Activated CD8-positive, alpha-beta T cell treated with anti-CD3 and anti-CD28 coated beads for 36 hours (primary cell): Measurements from ENCODE around the gene MYBL2. TPM values are rescaled to one million over a fixed set of nuclear protein-coding genes. Genes with fewer than 3 reads are reported as not detected.

Experiments
- ATAC-seq: fragments of 200-7000 bp; cut with Tn5 transposase; one replicate; pipeline ENCODE4 v1.10.0; 2021; ENCODE audit warnings: mild to moderate bottlenecking, moderate library complexity
- CTCF ChIA-PET: fragments of 350-600 bp; sonication (Branson Sonifier 250); formaldehyde crosslinking; loops from one replicate; lab custom pipeline; 2021; ENCODE audit warnings: antibody characterized with exemption; lab: Charles Lee
- POLR2A ChIA-PET: fragments of 350-600 bp; sonication (Branson Sonifier 250); formaldehyde crosslinking; loops from one replicate; lab custom pipeline; 2021; ENCODE audit warnings: antibody characterized with exemption; lab: Charles Lee
- DNase-seq: peaks from one replicate; pipeline ENCODE4 v3.0.0-alpha.2; 2020
- H3K27ac Mint-ChIP-seq: one replicate; pipeline ENCODE4 v1.8.0; 2021; ENCODE audit warnings: mild to moderate bottlenecking, mixed read lengths
- H3K27me3 Mint-ChIP-seq: one replicate; pipeline ENCODE4 v1.8.0; 2021; ENCODE audit warnings: mixed read lengths
- H3K36me3 Mint-ChIP-seq: one replicate; pipeline ENCODE4 v1.8.0; 2021; ENCODE audit warnings: low read depth, mixed read lengths
- H3K4me1 Mint-ChIP-seq: one replicate; pipeline ENCODE4 v1.8.0; 2021; ENCODE audit warnings: low read depth, mixed read lengths
- H3K4me3 Mint-ChIP-seq: one replicate; pipeline ENCODE4 v1.8.0; 2021; ENCODE audit warnings: mild to moderate bottlenecking, moderate library complexity, mixed read lengths
- H3K9me3 Mint-ChIP-seq: one replicate; pipeline ENCODE4 v1.8.0; 2021; ENCODE audit warnings: mixed read lengths
- intact Hi-C: fragments of 100-400 bp; cut with micrococcal nuclease; formaldehyde crosslinking; loops from one replicate; pipeline ENCODE4 v1.10.0; 2022
- total RNA-seq, 2 experiments: library from RNA; stranded (reverse); gene quantifications; one replicate each; pipeline ENCODE4 v1.2.3, GENCODE V29; 2021
- TF ChIP-seq, protein P1 (sequence below): fragments of 200-600 bp; IDR thresholded peaks from one replicate; pipeline ENCODE4 v1.8.0; 2022; ENCODE audit warnings: antibody characterized with exemption, mild to moderate bottlenecking

Gene MYBL2
- total RNA-seq, 2 experiments from 2014 or later, result 93.6 to 96.4 TPM

DNA sequence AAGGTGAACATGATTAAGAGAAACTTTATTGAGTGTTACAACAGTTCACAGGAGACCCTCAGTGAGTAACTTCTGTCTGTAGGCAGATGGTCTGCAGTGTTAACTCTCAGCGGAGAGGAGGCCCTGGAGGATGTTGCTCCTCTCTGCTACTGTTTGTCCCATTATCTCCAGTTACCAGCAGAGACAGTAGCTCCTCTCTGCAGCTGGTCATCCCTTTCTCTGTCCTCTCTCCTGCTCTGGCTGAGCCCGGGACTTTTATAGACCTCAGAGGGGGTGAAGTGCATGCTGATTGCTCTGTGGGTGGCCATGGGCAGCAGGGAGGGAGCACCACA is 54.1 kb downstream of the MYBL2 start:
- intact Hi-C loops, result no loop called here
- TF ChIP-seq, protein P1, sequence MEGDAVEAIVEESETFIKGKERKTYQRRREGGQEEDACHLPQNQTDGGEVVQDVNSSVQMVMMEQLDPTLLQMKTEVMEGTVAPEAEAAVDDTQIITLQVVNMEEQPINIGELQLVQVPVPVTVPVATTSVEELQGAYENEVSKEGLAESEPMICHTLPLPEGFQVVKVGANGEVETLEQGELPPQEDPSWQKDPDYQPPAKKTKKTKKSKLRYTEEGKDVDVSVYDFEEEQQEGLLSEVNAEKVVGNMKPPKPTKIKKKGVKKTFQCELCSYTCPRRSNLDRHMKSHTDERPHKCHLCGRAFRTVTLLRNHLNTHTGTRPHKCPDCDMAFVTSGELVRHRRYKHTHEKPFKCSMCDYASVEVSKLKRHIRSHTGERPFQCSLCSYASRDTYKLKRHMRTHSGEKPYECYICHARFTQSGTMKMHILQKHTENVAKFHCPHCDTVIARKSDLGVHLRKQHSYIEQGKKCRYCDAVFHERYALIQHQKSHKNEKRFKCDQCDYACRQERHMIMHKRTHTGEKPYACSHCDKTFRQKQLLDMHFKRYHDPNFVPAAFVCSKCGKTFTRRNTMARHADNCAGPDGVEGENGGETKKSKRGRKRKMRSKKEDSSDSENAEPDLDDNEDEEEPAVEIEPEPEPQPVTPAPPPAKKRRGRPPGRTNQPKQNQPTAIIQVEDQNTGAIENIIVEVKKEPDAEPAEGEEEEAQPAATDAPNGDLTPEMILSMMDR, result no peak
- Mint-ChIP-seq H3K9me3 (no peaks in the 10 kb centered on the region), H3K27ac (no peak overlapping the region), H3K27me3 (no peaks in the 10 kb centered on the region), H3K36me3 (peaks cover 12% of the 10 kb centered on the region), H3K4me1 (peaks cover 41% of the 10 kb centered on the region), H3K4me3 (no peak overlapping the region)
- ChIA-PET CTCF (interaction anchor here (1.9 kb wide), 1 partner anchor 29 kb away, joined by 5 read pairs; no protein-coding TSS in a partner anchor), POLR2A (no interaction called here)
- DNase-seq (no peak), ATAC-seq (no peak)

DNA sequence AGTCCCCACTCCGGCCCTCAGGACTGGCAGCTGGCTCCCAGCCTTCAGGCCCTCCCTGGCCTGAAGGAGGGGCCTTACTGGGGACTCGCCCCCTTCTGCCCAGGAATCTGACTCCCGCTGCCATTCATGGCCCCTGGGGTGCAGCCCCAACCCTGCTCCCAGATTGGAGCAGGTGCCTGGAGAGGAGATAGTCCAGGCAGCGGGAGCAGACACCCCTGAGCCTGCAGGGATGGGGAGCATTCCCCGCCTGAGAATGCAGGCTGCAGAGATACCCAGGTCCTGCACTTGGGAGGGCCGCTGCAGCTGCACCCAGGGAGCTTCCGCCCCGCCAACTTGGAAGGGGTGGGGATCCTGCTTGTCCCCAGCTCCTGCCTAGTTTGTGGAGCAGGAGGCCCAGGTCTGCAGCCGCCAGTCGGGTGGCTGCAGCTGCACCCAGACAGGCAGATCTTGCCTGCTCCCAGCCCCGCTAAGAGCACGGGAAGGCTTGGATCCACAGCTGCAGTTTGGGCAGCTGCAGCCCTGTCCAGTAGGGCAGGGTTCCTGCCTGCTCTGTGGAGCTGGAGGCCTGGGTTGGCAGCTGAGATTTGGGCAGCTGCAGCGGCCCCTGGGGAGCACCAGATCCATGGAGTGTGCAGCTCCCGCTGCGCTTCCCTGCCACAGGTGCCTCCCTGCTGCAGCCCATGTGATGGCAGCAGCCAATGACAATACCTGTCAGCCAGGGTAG is 54.7 kb downstream of the MYBL2 start:
- DNase-seq (no peak), ATAC-seq (peak; percentile 66)
- ChIA-PET POLR2A (no interaction called here), CTCF (interaction anchor here (0.7 to 1.9 kb wide), 3 partner anchors 28 to 92 kb away, joined by 3 to 5 read pairs (median 3); no protein-coding TSS in a partner anchor)
- intact Hi-C loops, result no loop called here
- Mint-ChIP-seq H3K9me3 (no peaks in the 10 kb centered on the region), H3K4me1 (peaks cover 41% of the 10 kb centered on the region), H3K27ac (peak overlapping the region; percentile 31), H3K36me3 (peaks cover 8% of the 10 kb centered on the region), H3K4me3 (peak overlapping the region; percentile 60), H3K27me3 (no peaks in the 10 kb centered on the region)
- TF ChIP-seq, protein P1, result no peak

DNA sequence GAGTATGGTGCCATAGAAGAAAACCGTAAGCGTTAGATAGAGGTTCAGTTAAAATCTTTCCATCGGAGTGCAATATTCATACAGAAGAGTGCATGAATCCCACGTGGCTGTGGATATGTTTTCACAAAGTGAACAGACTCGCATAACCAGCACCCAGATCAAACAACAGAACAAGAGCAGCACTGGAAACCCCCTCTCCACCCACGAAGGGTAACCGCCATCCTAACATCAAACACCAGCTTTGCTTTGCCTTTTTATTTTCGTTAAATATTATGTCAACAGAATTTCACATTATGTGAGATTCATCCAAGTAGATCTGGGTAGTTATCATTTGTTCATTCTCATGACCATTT is 55.2 kb downstream of the MYBL2 start:
- TF ChIP-seq, protein P1, result no peak
- Mint-ChIP-seq H3K4me1 (peaks cover 38% of the 10 kb centered on the region), H3K27me3 (no peaks in the 10 kb centered on the region), H3K9me3 (no peaks in the 10 kb centered on the region), H3K36me3 (peaks cover 8% of the 10 kb centered on the region), H3K4me3 (peak overlapping the region; percentile 60), H3K27ac (peak overlapping the region; percentile 31)
- DNase-seq (peak; percentile 73), ATAC-seq (no peak)
- ChIA-PET POLR2A (no interaction called here), CTCF (interaction anchor here (0.7 to 1.9 kb wide), 3 partner anchors 27 to 92 kb away, joined by 3 to 5 read pairs (median 3); no protein-coding TSS in a partner anchor)
- intact Hi-C loops, result no loop called here

DNA sequence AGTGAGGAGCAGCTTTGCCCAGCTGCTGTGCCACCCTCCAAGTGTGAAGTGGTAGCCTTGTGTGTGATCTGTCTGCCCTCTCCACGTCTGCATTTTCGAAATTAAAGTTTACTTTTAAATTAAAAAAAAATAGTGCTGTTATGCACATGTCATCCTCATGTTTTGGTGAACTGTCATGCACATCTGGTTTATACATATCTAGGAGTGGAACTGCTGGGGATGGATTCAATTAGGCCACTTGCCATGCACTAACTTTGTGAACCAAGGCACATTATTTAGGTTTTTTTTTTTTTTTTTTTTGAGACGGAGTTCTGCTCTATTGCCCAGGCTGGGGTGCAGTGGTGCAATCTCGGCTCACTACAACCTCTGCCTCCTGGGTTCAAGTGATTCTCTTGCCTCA is 56.3 kb downstream of the MYBL2 start:
- peaks cover 36% of the 10 kb centered on the region for H3K4me1 Mint-ChIP-seq
- peaks cover 6% of the 10 kb centered on the region for H3K36me3 Mint-ChIP-seq
- ChIA-PET POLR2A (no interaction called here), CTCF (no interaction called here)
- ATAC-seq, result no peak
- no peak overlapping the region for H3K27ac Mint-ChIP-seq
- intact Hi-C loops, result no loop called here
- TF ChIP-seq, protein P1, result no peak
- H3K27me3 Mint-ChIP-seq, result no peaks in the 10 kb centered on the region
- DNase-seq, result no peak
- H3K4me3 Mint-ChIP-seq, result no peak overlapping the region
- no peaks in the 10 kb centered on the region for H3K9me3 Mint-ChIP-seq

DNA sequence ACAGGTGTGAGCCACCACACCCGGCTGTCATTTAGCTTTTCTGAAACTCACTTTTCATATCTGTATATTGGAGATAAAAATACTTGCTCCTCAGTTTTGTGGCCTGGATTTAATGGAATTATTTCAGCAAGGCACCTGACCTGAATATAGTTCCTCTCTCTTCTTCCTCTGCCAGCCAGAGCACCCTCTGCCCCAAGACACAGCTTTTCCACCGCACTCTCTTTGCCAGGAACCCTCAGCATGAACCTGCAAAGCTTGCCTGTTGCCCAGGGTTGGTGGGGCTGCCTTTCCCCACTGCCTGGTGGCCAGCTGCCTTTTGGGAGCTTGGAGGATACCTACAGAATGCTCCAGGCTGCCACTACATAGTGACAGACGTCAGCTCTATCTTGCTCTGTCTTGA is 56.8 kb downstream of the MYBL2 start:
- ATAC-seq, result no peak
- Mint-ChIP-seq H3K27ac (no peak overlapping the region), H3K9me3 (peaks cover 4% of the 10 kb centered on the region), H3K4me3 (no peak overlapping the region), H3K27me3 (no peaks in the 10 kb centered on the region), H3K36me3 (peaks cover 9% of the 10 kb centered on the region), H3K4me1 (peaks cover 42% of the 10 kb centered on the region)
- ChIA-PET CTCF (interaction anchor here (0.6 kb wide), 1 partner anchor 240 kb away, joined by 3 read pairs; no protein-coding TSS in a partner anchor), POLR2A (no interaction called here)
- TF ChIP-seq, protein P1, result no peak
- no peak for DNase-seq
- intact Hi-C loops, result no loop called here
